Measurements from ENCODE around the gene METTL5.
A peak's percentile ranks its signal among the peaks of the same experiment; 100 is the strongest.
"Not testable (repeated sequence)": the region's sequence is repeated elsewhere in the genome, so short reads cannot be mapped to it uniquely, and the experiment has no call there.

Gene METTL5

DNA sequence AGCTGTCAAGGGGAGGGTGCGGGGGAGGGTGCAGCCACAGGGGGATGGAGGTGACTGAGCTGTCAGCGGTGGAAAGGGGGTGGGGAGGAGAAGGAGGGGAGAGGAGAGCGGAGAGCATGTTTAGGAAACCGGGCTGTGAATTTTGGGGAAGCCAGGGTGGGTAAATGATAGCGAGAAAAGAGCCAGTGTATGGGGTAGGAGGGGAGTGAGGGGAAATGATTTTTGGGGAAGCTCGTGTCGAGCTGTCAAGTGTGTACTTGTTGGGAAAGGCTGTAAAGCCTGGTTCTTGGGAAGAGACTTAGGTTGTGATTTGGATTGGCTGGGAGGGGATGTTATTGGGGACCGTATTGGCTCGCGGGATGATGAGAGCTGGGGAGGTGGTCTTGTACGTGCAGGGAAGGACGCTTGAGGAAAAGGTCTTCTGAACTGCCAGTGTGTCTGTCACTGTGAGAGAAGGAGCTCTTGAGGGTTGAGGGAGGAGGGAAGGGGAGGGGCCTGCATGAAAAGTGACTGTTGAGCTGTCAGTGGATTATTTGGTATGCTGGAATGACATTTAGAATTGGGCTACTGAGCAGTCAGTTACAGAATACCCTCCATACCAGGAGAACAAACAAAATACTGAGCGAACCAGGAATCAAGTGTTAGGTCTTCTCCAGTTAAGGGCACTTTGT is 3.6 kb upstream of the METTL5 start:
- DNase-seq: peak; percentile 41

GRCh38 chr2:169827272-169828140 is 2.8 kb upstream of the METTL5 start, which contains the start of gene UBR3:
Gene UBR3, plus strand, starts transcription at chr2:169827454. Its CDS starts 54 bp downstream, at chr2:169827508.
- DNase-seq: peak; percentile 88

GRCh38 chr2:169823996-169824372 is 721 bp downstream of the METTL5 start:
- no peak for DNase-seq

DNA sequence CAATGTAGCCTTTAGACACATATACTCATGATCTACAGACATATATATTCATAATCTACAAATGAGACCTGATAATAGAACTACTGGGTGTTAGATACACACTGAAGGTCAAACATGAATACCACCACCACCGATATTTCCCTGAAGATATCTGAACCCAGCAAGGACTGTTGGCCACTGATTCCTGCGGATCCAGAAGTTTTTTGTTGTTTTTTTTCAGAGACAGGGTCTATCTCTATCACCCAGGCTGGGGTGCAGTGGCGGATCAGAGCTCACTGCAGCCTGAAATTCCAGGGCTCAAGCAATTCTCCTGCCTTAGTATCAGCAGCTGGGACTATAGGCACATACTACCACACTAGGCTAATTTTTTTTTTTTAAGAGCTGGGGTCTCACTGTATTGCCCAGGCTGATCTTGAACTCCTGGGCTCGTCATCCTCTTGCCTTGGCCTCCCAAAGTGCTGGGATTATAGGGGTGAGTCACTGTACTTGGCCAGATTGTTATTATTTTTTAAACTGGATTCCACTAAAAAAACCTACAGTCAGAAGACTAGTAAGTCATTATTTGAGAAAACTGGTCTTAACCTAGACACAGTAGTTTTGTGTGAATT is 1.8 kb downstream of the METTL5 start:
- DNase-seq: no peak

- no peak for DNase-seq
These were observed 2.7 kb downstream of the METTL5 start for GRCh38 chr2:169822036-169822435.

DNA sequence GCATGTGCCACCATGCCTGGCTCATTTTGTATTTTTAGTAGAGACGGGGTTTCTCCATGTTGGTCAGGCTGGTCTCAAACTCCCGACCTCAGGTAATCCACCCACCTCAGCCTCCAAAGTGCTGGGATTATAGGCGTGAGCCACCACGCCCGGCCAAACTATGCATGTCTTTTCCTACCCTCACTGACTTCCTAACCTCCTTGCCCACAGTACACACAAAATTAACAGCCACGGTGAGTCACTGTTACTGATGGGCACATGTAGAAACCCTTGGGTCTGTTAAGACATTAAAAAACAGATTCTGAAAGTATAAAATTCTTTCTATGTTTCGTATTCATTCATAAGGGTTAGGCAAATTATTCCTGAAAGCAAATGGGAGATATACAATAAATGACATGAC is 4.6 kb downstream of the METTL5 start:
- DNase-seq: peak; percentile 80

DNA sequence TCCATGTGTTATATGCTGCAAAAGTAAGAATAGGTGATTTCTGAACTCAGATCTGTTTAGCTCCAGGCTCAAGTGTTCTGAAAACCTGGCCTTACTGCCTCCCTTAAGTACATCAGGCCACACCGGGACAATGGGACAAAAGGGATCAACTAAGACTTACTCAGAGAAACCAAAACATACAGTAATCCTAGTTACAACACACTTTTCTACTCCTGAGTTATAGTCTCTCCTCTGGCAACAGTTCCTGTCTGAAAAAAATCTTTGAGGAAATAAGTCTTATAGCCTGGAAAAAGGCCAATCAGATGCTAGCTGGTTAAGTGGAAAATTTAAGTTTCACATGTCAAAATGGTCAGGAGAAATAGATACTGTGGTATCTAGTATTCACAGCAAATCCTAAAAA is 5.6 kb downstream of the METTL5 start:
- DNase-seq: no peak

- no peak for DNase-seq
These were observed 6.5 kb downstream of the METTL5 start for GRCh38 chr2:169818241-169818640.

- not testable (repeated sequence) for DNase-seq
These were observed 7.3 kb downstream of the METTL5 start for GRCh38 chr2:169817369-169817768.

DNA sequence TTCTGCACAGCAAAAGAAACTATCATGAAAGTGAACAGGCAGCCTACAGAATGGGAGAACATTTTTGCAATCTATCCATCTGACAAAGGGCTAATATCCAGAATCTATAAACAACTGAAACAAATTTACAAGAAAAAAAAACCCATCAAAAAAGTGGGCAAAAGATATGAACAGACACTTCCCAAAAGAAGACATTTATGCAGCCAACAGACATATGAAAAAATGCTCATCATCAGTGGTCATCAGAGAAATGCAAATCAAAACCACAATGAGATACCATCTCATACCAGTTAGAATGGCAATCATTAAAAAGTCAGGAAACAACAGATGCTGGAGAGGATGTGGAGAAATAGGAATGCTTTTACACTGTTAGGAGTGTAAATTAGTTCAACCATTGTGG is 7.7 kb downstream of the METTL5 start:
- not testable (repeated sequence) for DNase-seq

DNA sequence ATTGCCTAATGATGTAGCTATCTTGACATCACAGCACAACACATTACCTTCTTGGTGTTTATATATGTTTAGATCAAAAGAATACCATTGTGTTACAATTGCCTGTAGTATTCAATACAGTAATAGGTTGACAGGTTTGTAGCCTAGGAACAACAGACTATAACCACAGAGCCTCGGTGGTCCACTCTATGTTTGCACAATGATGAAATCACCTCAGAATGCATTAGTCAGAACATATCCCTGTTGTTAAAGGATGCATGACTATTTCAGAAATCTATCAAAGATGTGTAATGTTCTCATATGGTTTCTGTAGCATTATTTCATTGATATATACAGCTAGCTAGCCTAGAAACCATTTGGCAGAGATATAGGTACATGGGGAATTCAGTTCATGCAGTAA is 8.9 kb downstream of the METTL5 start:
- DNase-seq: peak; percentile 72

GRCh38 chr2:169808221-169808620 is 16.5 kb downstream of the METTL5 start:
- no peak for DNase-seq

DNA sequence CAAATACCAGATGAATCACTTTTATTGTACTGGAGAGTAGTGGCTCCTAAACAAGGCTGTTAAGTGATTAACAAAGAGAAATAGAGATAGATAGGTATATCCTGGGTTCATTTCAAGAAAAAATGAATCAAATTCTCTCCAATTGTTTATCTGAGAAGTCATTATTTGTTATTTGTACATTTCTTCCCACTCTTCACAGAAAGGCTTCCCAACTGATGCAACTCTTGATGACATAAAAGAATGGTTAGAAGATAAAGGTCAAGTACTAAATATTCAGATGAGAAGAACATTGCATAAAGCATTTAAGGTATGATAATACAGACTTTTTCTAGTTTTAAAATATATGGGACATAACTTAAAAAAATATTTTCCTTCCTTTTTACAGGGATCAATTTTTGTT is 18.1 kb downstream of the METTL5 start:
- DNase-seq: no peak

DNA sequence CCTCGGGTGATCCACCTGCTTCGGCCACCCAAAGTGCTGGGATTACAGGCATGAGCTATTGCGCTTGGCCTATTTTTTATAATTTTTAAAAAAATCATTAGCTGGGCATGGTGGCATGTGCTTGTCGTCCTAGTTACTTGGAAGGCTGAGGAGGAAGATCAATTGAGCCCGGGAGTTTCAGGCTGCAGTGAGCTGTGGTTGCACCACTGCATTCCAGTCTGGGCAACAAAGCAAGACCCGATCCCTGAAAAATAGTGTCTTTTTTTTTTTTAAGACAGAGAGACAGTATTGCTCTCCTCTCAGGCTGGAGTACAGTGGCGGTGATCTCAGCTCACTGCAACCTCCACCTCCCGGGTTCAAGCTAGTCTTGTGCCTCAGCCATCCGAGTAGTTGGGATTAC is 21.2 kb downstream of the METTL5 start:
- no peak for DNase-seq

DNA sequence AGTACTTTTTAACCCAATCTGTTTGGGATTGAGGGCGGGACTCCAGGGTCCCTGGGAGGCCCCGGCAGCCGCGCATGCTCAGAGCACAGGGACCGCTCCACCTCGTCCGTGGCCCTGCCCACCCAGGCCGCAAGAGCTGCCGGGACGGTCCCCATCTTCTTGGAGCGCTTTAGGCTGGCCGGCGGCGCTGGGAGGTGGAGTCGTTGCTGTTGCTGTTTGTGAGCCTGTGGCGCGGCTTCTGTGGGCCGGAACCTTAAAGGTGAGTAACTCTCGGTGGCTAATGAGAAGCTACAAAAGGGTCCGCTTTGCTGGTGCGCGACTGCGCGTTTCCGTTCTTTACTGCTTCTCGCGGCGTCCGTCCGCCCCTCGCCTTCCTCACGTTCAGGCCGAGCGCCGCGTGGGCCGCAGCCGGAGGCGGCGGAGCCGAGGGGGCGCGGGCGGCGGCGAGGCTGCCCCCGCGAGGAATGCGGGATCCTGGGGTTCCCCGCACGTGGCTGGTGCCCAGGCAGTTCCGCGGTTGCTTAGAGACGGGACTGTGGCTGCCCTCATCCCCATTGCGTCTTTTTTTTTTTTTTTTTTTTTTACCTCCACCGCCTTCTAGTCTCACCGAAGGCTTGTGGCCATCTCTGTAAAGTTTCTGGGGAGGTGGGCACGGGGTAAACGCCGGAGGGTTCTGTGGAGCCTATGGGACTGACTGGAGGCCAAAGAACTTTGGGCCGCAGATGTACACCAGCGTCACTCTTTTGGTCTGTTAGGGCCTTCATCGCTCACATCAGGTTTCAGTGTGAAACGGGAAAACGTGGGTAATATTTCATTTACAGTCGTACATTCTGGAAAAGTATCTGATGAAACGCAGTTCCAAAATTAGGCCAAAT is 25.8 kb downstream of the METTL5 start, which contains the start of gene SSB:
TSS of gene SSB (plus strand) at position 154 of the 875 bp plus-strand sequence. CDS start 2,090 bp downstream, outside the sequence.
- peak; percentile 94 for DNase-seq

DNA sequence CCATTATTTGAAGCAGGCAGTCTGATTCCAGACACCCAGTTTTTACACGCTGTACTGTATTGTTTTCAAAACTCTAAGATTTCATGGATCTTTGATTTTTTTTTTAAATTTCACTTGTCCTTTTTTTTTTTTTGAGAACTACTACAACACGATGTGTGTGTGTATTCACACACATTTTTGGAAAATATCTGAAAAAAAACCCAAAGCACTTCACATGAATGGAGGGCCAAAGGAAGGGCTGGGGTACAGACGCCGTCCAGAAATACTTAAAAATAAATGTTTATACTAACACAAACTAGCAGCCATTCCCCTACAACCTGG is 26.3 kb downstream of the METTL5 start:
- no peak for DNase-seq

- DNase-seq: no peak
These were observed 27.1 kb downstream of the METTL5 start for GRCh38 chr2:169797601-169798000.

DNA sequence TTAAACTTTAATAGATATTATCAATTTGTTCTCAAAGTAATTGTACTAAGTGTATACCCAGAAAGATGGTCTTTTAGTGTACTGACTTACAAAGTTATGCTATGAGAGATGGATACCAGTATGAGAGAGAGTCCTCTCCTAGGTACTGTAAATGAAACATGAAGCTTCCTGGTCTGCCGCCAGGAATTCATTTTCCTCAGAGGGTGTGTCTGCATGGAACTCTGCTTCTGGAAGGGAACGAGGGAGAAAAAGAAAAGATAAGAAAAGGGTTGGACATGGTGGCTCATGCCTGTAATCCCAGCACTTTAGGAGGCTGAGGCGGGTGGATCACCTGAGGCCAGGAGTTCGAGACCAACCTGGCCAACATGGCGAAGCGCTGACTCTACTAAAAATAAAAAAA is 28.3 kb downstream of the METTL5 start:
- DNase-seq: peak; percentile 65

GRCh38 chr2:169795181-169795580 is 29.5 kb downstream of the METTL5 start:
- no peak for DNase-seq

GRCh38 chr2:169790581-169790980 is 34.1 kb downstream of the METTL5 start:
- no peak for DNase-seq

DNA sequence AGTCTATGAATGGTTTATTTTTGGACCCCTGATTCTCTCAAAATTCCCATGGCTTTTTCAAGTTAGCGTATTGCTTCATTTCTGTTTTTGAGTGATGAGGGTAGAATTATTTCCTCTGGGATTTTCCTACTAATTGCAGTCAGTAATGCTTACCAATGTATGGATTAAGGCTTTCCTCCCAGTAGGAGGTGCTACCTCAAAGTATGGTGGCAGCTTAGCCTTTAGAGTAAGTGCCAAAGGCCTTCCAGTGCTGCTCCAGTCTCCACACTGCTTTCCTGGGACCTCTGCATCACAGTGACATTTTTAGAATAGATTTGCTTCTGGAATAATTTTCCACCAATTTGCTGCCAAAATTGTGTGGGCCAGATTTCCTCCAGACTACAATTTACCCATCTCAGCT is 42.2 kb downstream of the METTL5 start:
- DNase-seq: no peak

- DNase-seq: no peak
These were observed 43.3 kb downstream of the METTL5 start for GRCh38 chr2:169781249-169782013.

Data from NCI-H226 (cell line).